Sigmoid colon (tissue), 7 donors: Measurements from ENCODE around the gene ZFYVE9. TPM values are rescaled to one million over a fixed set of nuclear protein-coding genes. Genes with fewer than 3 reads are reported as not detected.

ENCODE experiments used
- DNase-seq: peaks from one replicate; pipeline ENCODE4 v3.0.0-alpha.2; 2019
- H3K27ac ChIP-seq, 4 donors: fragments of 200-600 bp; sonication (generic); one replicate each; pipeline ENCODE4 v1.5.1; 2016 to 2019; ENCODE audit warnings: mild to moderate bottlenecking in 1 of 4
- H3K27me3 ChIP-seq, 3 donors: fragments of 200-600 bp; sonication (generic); one replicate each; pipeline ENCODE4 v1.5.1; 2019; ENCODE audit warnings: mild to moderate bottlenecking in 1 of 3
- H3K36me3 ChIP-seq, 4 donors: fragments of 200-600 bp; sonication (generic); one replicate each; pipeline ENCODE4 v1.5.1; 2016 to 2019
- H3K4me1 ChIP-seq, 4 donors: fragments of 200-600 bp; sonication (generic); one replicate each; pipeline ENCODE4 v1.5.1; 2017 to 2019
- H3K4me3 ChIP-seq, 4 donors: fragments of 200-600 bp; sonication (generic); one replicate each; pipeline ENCODE4 v1.5.1; 2017 to 2019; ENCODE audit warnings: mild to moderate bottlenecking in 2 of 4, moderate library complexity in 1 of 4
- H3K9me3 ChIP-seq, 4 donors: fragments of 200-600 bp in 3 of 4; sonication (generic) in 3 of 4; one replicate each; pipeline versions ENCODE4 v1.5.1 to v1.6.1; 2013 to 2019
- EP300 ChIP-seq, 4 donors: sonication (generic); formaldehyde crosslinking; IDR thresholded peaks; one replicate each; pipeline ENCODE4 v1.6.1; 2017; ENCODE audit warnings: antibody characterized with exemption in 4 of 4
- POLR2A ChIP-seq, 2 donors: fragments of 450-650 bp; IDR thresholded peaks; one replicate each; pipeline ENCODE4 v1.6.1; 2016; ENCODE audit warnings: antibody characterized with exemption in 2 of 2, mild to moderate bottlenecking in 2 of 2, moderate library complexity in 2 of 2
- POLR2AphosphoS5 ChIP-seq, 4 donors: sonication (generic); formaldehyde crosslinking; IDR thresholded peaks; one replicate each; pipeline ENCODE4 v1.6.1; 2017; ENCODE audit warnings: antibody characterized with exemption in 4 of 4
- WGBS, 2 donors: extraction: QIAGEN DNeasy Blood & Tissue Kit; methylation state at CpG; one replicate each; pipeline ENCODE4 v1.1.7; 2013; 5-methylcytosine and 5-hydroxymethylcytosine counted together
- intact Hi-C: fragments of 100-400 bp; cut with DNase I; formaldehyde crosslinking; loops from one replicate; pipeline ENCODE4 v1.15.1; 2023
- polyA plus RNA-seq, 3 donors: library from polyadenylated mRNA; stranded (reverse); fragments of 200-250 nt; gene quantifications; one replicate each; pipeline ENCODE4 v1.2.3, GENCODE V29; 2013
- total RNA-seq, 4 donors: library from RNA; depleted of rRNA; stranded (reverse); fragments of >200 nt; gene quantifications; one replicate each; pipeline ENCODE4 v1.1.0, GENCODE V29; 2016
- TF ChIP-seq, protein P1 (sequence below), 4 experiments: fragments of 450-650 bp in 3 of 4; fragments of 200-600 bp in 1 of 4; IDR thresholded peaks; one replicate each; pipeline ENCODE4 v1.5.1; 2016 to 2019; ENCODE audit warnings: antibody characterized with exemption in 4 of 4, mild to moderate bottlenecking in 3 of 4, moderate library complexity in 2 of 4
- donor health status: healthy with polysubstance abuse.
- donor health status: Bipolar disorder and iron deficiency.
- donor health status: healthy.

The ZFYVE9 gene
- total and polyA plus RNA-seq, 7 donors, result 4.7 to 36.3 (median 25.9) TPM

GRCh38 chr1:52125736-52126359 is 16.0 kb upstream of the ZFYVE9 start:
- H3K4me3 ChIP-seq, result no peak overlapping the region
- H3K9me3 ChIP-seq, result no peaks in the 10 kb centered on the region
- intact Hi-C loops, result no loop called here
- no peaks in the 10 kb centered on the region for H3K36me3 ChIP-seq
- TF ChIP-seq POLR2A (IDR thresholded peaks at IDR 0.05), result no peak
- TF ChIP-seq, protein P1, sequence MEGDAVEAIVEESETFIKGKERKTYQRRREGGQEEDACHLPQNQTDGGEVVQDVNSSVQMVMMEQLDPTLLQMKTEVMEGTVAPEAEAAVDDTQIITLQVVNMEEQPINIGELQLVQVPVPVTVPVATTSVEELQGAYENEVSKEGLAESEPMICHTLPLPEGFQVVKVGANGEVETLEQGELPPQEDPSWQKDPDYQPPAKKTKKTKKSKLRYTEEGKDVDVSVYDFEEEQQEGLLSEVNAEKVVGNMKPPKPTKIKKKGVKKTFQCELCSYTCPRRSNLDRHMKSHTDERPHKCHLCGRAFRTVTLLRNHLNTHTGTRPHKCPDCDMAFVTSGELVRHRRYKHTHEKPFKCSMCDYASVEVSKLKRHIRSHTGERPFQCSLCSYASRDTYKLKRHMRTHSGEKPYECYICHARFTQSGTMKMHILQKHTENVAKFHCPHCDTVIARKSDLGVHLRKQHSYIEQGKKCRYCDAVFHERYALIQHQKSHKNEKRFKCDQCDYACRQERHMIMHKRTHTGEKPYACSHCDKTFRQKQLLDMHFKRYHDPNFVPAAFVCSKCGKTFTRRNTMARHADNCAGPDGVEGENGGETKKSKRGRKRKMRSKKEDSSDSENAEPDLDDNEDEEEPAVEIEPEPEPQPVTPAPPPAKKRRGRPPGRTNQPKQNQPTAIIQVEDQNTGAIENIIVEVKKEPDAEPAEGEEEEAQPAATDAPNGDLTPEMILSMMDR (IDR thresholded peaks at IDR 0.05), result no peak
- TF ChIP-seq POLR2AphosphoS5 (IDR thresholded peaks at IDR 0.05), result no peak
- TF ChIP-seq EP300 (IDR thresholded peaks at IDR 0.05), result no peak
- DNase-seq, result no peak
- no peaks in the 10 kb centered on the region for H3K4me1 ChIP-seq
- H3K27me3 ChIP-seq, result no peaks in the 10 kb centered on the region
- no peak overlapping the region for H3K27ac ChIP-seq

DNA sequence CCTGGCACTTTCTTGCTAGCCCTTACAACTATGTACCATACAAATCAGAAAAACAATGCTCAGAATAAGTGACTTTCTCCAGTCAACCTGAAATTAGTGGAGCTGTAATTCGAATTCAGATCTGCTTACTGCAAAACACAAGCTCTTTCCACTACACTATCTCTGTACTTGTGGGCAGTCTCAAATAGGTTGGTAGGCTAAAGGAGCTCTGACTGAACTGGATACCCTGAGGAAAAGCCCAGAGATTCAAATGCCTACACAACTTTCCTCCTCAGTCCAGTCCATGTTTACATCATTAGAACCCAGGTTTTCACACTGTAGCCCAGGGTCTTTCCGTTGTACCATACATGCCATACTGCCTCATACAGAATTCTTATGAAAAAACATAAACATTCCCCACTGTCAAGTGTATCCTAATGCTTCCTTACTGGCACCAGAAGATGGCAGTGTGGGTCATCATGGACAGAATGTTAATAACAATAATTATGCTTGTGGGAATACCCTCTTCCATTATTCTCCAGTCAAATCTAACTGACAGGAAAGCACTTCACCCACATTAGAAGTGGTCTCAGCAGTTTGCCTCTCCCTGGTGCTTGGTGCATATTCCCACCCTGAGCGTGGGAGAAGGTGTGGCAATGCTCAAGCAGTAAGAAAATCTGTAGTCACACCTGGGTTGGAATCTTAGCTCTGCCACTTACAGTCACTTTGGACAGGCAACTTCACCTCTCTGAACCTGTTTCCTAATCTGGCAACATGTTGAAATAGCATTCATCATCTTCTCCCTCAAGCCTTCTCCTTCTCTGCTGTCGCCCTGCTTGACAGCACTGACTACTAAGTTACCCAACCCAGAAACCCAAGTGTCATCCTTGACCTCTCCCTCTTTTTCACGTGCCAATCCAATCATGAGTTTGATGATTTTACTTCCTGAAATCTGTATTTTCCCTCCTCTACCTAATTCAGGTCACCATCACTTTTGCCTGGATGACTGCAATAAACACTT is 14.4 kb upstream of the ZFYVE9 start:
- Histone ChIP-seq H3K36me3 (no peaks in the 10 kb centered on the region), H3K4me3 (no peak overlapping the region), H3K9me3 (no peaks in the 10 kb centered on the region), H3K4me1 (no peaks in the 10 kb centered on the region), H3K27me3 (no peaks in the 10 kb centered on the region), H3K27ac (no peak overlapping the region)
- intact Hi-C loops, result loop anchor here (2.0 kb wide), 1 partner anchor 167 kb away; no protein-coding TSS in a partner anchor
- DNase-seq, result no peak
- 25 to 37% methylated on average over 5 of the region's 5 CpGs for WGBS, 2 donors
- TF ChIP-seq, protein P1 (IDR thresholded peaks at IDR 0.05), result peak; percentile 30 to 56 (median 50)
- TF ChIP-seq POLR2A (IDR thresholded peaks at IDR 0.05), result no peak

- Histone ChIP-seq H3K9me3 (no peaks in the 10 kb centered on the region), H3K27me3 (no peaks in the 10 kb centered on the region), H3K4me1 (peaks cover 0 to 28% (median 19%) of the 10 kb centered on the region in 4 donors), H3K4me3 (no peak overlapping the region), H3K27ac (peak overlapping the region in 1 of 4 donors; percentile 99), H3K36me3 (no peaks in the 10 kb centered on the region)
- 68 to 87% methylated on average over 5 of the region's 5 CpGs for WGBS, 2 donors
- DNase-seq, result no peak
- intact Hi-C loops, result loop anchor here (5.0 to 10.0 kb wide), 3 partner anchors 83 to 265 kb away; partner anchors contain the start of genes BTF3L4, CC2D1B, ORC1 and PRPF38A
- TF ChIP-seq POLR2AphosphoS5 (IDR thresholded peaks at IDR 0.05), result peak in 1 of 4 donors; percentile 16
- no peak for TF ChIP-seq POLR2A (IDR thresholded peaks at IDR 0.05)
Measured at GRCh38 chr1:52139817-52140540, 1.9 kb upstream of the ZFYVE9 start.

GRCh38 chr1:52140633-52141512 is 1.0 kb upstream of the ZFYVE9 start:
- intact Hi-C loops, result loop anchor here (5.0 to 10.0 kb wide), 3 partner anchors 84 to 264 kb away; partner anchors contain the start of genes BTF3L4, CC2D1B, ORC1 and PRPF38A
- TF ChIP-seq POLR2A (IDR thresholded peaks at IDR 0.05) (no peak), EP300 (IDR thresholded peaks at IDR 0.05) (no peak), POLR2AphosphoS5 (IDR thresholded peaks at IDR 0.05) (no peak)
- TF ChIP-seq, protein P1 (IDR thresholded peaks at IDR 0.05), result no peak
- Histone ChIP-seq H3K4me3 (peak overlapping the region; percentile 78 to 97 (median 94)), H3K36me3 (no peaks in the 10 kb centered on the region), H3K27me3 (no peaks in the 10 kb centered on the region), H3K27ac (peak overlapping the region; percentile 96 to 99 (median 98)), H3K9me3 (no peaks in the 10 kb centered on the region), H3K4me1 (peaks cover 0 to 35% (median 25%) of the 10 kb centered on the region in 4 donors)
- 16 to 41% methylated on average over 2 of the region's 2 CpGs for WGBS, 2 donors
- no peak for DNase-seq
